IMR-90 (cell line): ENCODE data around the gene ADAMTSL4. TPM values are rescaled to one million over a fixed set of nuclear protein-coding genes. Genes with fewer than 3 reads are reported as not detected.
A peak's percentile ranks its signal among the peaks of the same experiment; 100 is the strongest.

Experiments
- ATAC-seq: fragments of 200-7000 bp; cut with Tn5 transposase; 2 replicates; pipeline ENCODE4 v1.9.1; 2020; ENCODE audit warnings: low read depth, mild to moderate bottlenecking, moderate library complexity
- BruUV-seq: library from RNA; stranded (reverse); fragments of 400-500 nt; replicated peaks from 2 replicates; lab custom pipeline; 2021; lab: Mats Ljungman, UMichigan
- CTCF ChIA-PET: fragments of 300-600 bp; formaldehyde crosslinking; extraction: SDS; loops from one replicate; lab custom pipeline; 2021; ENCODE audit warnings: antibody characterized with exemption; lab: Yijun Ruan, JAX
- POLR2A ChIA-PET: fragments of 300-600 bp; sonication (Branson Sonifier 250); formaldehyde crosslinking; loops from one replicate; lab custom pipeline; 2022; ENCODE audit warnings: antibody characterized with exemption; ENCODE audit not compliant: unreplicated experiment; lab: Charles Lee
- DNase-seq: peaks from one replicate; pipeline ENCODE4 v3.0.0; 2013
- H2AFZ ChIP-seq: replicated peaks from 2 replicates; pipeline ENCODE3; 2013; ENCODE audit warnings: low read length, mild to moderate bottlenecking; ENCODE audit not compliant: poor library complexity
- H2AK5ac ChIP-seq: 2 replicates; pipeline ENCODE4 v1.6.1; 2013; ENCODE audit warnings: low read depth, low read length, inconsistent platforms
- H2AK9ac ChIP-seq: replicated peaks from 2 replicates; pipeline ENCODE3; 2013; ENCODE audit warnings: mild to moderate bottlenecking, low read depth, low read length, moderate library complexity; ENCODE audit not compliant: poor library complexity
- H2BK120ac ChIP-seq: 2 replicates; pipeline ENCODE4 v1.6.1; 2013; ENCODE audit warnings: low read depth, low read length, inconsistent platforms
- H2BK15ac ChIP-seq: 3 replicates; pipeline ENCODE4 v1.6.1; 2013; ENCODE audit warnings: low read depth, low read length, inconsistent platforms
- H2BK20ac ChIP-seq: 2 replicates; pipeline ENCODE4 v1.6.1; 2013; ENCODE audit warnings: low read depth, mild to moderate bottlenecking, inconsistent platforms, low read length, moderate library complexity
- H2BK5ac ChIP-seq: 2 replicates; pipeline ENCODE4 v1.6.1; 2013; ENCODE audit warnings: mild to moderate bottlenecking, low read depth, low read length, inconsistent platforms; ENCODE audit not compliant: poor library complexity, severe bottlenecking
- H3K14ac ChIP-seq: replicated peaks from 2 replicates; pipeline ENCODE4 v1.6.1; 2013; ENCODE audit warnings: low read depth, low read length, inconsistent platforms
- H3K18ac ChIP-seq: 2 replicates; pipeline ENCODE4 v1.6.1; 2013; ENCODE audit warnings: low read depth, low read length, control low read depth
- H3K23ac ChIP-seq: 2 replicates; pipeline ENCODE4 v1.6.1; 2013; ENCODE audit warnings: low read depth, low read length, inconsistent platforms
- H3K27ac ChIP-seq: 2 replicates; pipeline ENCODE4 v1.5.1; 2013; ENCODE audit warnings: mild to moderate bottlenecking, control low read depth, low read length; ENCODE audit not compliant: insufficient read depth
- H3K27me3 ChIP-seq: 2 replicates; pipeline ENCODE4 v1.6.1; 2013; ENCODE audit warnings: low read length; ENCODE audit not compliant: control insufficient read depth, insufficient read depth
- H3K36me3 ChIP-seq: 2 replicates; pipeline ENCODE4 v1.6.1; 2013; ENCODE audit warnings: low read length, mixed read lengths; ENCODE audit not compliant: control insufficient read depth, insufficient read depth
- H3K4ac ChIP-seq: 2 replicates; pipeline ENCODE4 v1.6.1; 2013; ENCODE audit warnings: low read depth, low read length, inconsistent platforms
- H3K4me1 ChIP-seq: 2 replicates; pipeline ENCODE4 v1.6.1; 2013; ENCODE audit warnings: low read length, mixed read lengths; ENCODE audit not compliant: control insufficient read depth, insufficient read depth
- H3K4me2 ChIP-seq: 2 replicates; pipeline ENCODE4 v1.6.1; 2013; ENCODE audit warnings: low read depth, mild to moderate bottlenecking, control low read depth, low read length, moderate library complexity
- H3K4me3 ChIP-seq: 2 replicates; pipeline ENCODE4 v1.5.1; 2013; ENCODE audit warnings: low read depth, mild to moderate bottlenecking, control low read depth, low read length, moderate library complexity; ENCODE audit not compliant: insufficient read depth
- H3K56ac ChIP-seq: 2 replicates; pipeline ENCODE4 v1.6.1; 2013; ENCODE audit warnings: low read length, inconsistent platforms; ENCODE audit not compliant: insufficient read depth; ENCODE audit errors: extremely low read depth
- H3K79me1 ChIP-seq, 2 experiments: 2 replicates each; pipeline ENCODE4 v1.6.1; 2013; ENCODE audit warnings: low read length in 2 of 2, inconsistent platforms in 1 of 2, low read depth in 1 of 2
- H3K9ac ChIP-seq: 2 replicates; pipeline ENCODE4 v1.6.1; 2013; ENCODE audit warnings: low read depth, low read length, control low read depth
- H3K9me1 ChIP-seq: 2 replicates; pipeline ENCODE4 v1.6.1; 2013; ENCODE audit warnings: low read length, inconsistent platforms; ENCODE audit not compliant: insufficient read depth
- H3K9me3 ChIP-seq: 2 replicates; pipeline ENCODE4 v1.6.1; 2013; ENCODE audit warnings: low read length; ENCODE audit not compliant: control insufficient read depth, insufficient read depth
- H4K20me1 ChIP-seq: 2 replicates; pipeline ENCODE4 v1.6.1; 2013; ENCODE audit warnings: low read length, inconsistent platforms; ENCODE audit not compliant: insufficient read depth
- H4K5ac ChIP-seq: 2 replicates; pipeline ENCODE4 v1.6.1; 2013; ENCODE audit warnings: mild to moderate bottlenecking, low read depth, low read length, control low read depth
- H4K8ac ChIP-seq, 2 experiments: 2 replicates each; pipeline ENCODE4 v1.6.1; 2013; ENCODE audit warnings: low read depth in 2 of 2, low read length in 2 of 2, control low read depth in 1 of 2, inconsistent platforms in 1 of 2
- H4K91ac ChIP-seq: 2 replicates; pipeline ENCODE4 v1.6.1; 2013; ENCODE audit warnings: low read depth, low read length, inconsistent platforms; ENCODE audit not compliant: insufficient read depth
- BHLHE40 ChIP-seq: fragments of 150-350 bp; IDR thresholded peaks from 2 replicates; pipeline ENCODE4 v1.6.1; 2016; ENCODE audit warnings: mild to moderate bottlenecking, low read depth, low read length
- CEBPB ChIP-seq: IDR thresholded peaks from 2 replicates; pipeline ENCODE4 v1.6.1; 2012; ENCODE audit warnings: low read depth, low read length, improper control_type of control experiment
- CHD1 ChIP-seq: IDR thresholded peaks from 2 replicates; pipeline ENCODE4 v1.6.1; 2012; ENCODE audit warnings: low read depth, low read length, improper control_type of control experiment
- FOS ChIP-seq: fragments of 150-350 bp; IDR thresholded peaks from 2 replicates; pipeline ENCODE4 v1.6.1; 2016; ENCODE audit warnings: low read depth, low read length
- MAFK ChIP-seq: IDR thresholded peaks from 2 replicates; pipeline ENCODE4 v1.6.1; 2012; ENCODE audit warnings: low read depth, low read length, improper control_type of control experiment
- MAZ ChIP-seq: IDR thresholded peaks from 2 replicates; pipeline ENCODE4 v1.6.1; 2012; ENCODE audit warnings: low read depth, mild to moderate bottlenecking, low read length, improper control_type of control experiment, moderate library complexity, borderline replicate concordance
- NFE2L2 ChIP-seq: fragments of 150-350 bp; IDR thresholded peaks from 2 replicates; pipeline ENCODE4 v1.6.1; 2016; ENCODE audit warnings: low read depth, mild to moderate bottlenecking, low read length
- POLR2A ChIP-seq: IDR thresholded peaks from 2 replicates; pipeline ENCODE4 v1.6.1; 2012; ENCODE audit warnings: mild to moderate bottlenecking, low read depth, low read length
- RCOR1 ChIP-seq: IDR thresholded peaks from 2 replicates; pipeline ENCODE4 v1.6.1; 2012; ENCODE audit warnings: mild to moderate bottlenecking, low read length, improper control_type of control experiment; ENCODE audit not compliant: insufficient replicate concordance
- RFX5 ChIP-seq: IDR thresholded peaks from 2 replicates; pipeline ENCODE4 v1.8.0; 2012; ENCODE audit warnings: low read depth, mild to moderate bottlenecking, low read length, moderate library complexity
- SMC3 ChIP-seq: fragments of 150-350 bp; IDR thresholded peaks from 2 replicates; pipeline ENCODE4 v1.6.1; 2016; ENCODE audit warnings: low read depth, mild to moderate bottlenecking, antibody characterized with exemption, low read length, moderate library complexity
- WGBS, 2 experiments: methylation state at CpG; one replicate each; pipeline versions ENCODE4 v1.1.5 to v1.1.7; 2013; ENCODE audit warnings: missing lambda C conversion rate in 2 of 2; ENCODE audit not compliant: insufficient read length in 1 of 2; ENCODE audit errors: extremely low coverage in 2 of 2; 5-methylcytosine and 5-hydroxymethylcytosine counted together
- dilution Hi-C: fragments of 300-500 bp; cut with HindIII; formaldehyde crosslinking; loops from one replicate; pipeline ENCODE4 v1.14.3; 2018; ENCODE audit warnings: low sequenced_read_pairs; ENCODE audit not compliant: unreplicated experiment
- in situ Hi-C: fragments of 300-500 bp; cut with MboI; formaldehyde crosslinking; loops from 3 replicates; pipeline ENCODE4 v1.14.3; 2019; ENCODE audit warnings: low sequenced_read_pairs, inconsistent platforms, mixed read lengths
- intact Hi-C: fragments of 100-400 bp; cut with micrococcal nuclease; formaldehyde crosslinking; loops from 2 replicates; pipeline ENCODE4 v1.10.0; 2022
- polyA plus RNA-seq, 3 experiments: library from polyadenylated mRNA; depleted of rRNA; stranded (reverse); fragments of >200 nt; gene quantifications; 2 replicates each; pipeline ENCODE4 v1.2.3, GENCODE V29; 2012; ENCODE audit warnings: low replicate concordance in 1 of 3
- total RNA-seq: library from RNA; depleted of rRNA; stranded (reverse); fragments of >200 nt; gene quantifications from 2 replicates; pipeline ENCODE4 v1.2.3, GENCODE V29; 2012
- TF ChIP-seq, protein P1 (sequence below): conservative IDR thresholded peaks from 2 replicates; pipeline ENCODE4 v1.5.1; 2012; ENCODE audit warnings: mild to moderate bottlenecking, low read depth, low read length, improper control_type of control experiment
- TF ChIP-seq, protein P2 (sequence below): fragments of 150-350 bp; IDR thresholded peaks from 2 replicates; pipeline ENCODE4 v1.6.1; 2016; ENCODE audit warnings: low read depth, mild to moderate bottlenecking, low read length, moderate library complexity, borderline replicate concordance
- TF ChIP-seq, protein P3 (sequence below): fragments of 150-350 bp; IDR thresholded peaks from 2 replicates; pipeline ENCODE4 v1.6.1; 2017; ENCODE audit warnings: mild to moderate bottlenecking, antibody characterized with exemption, low read length, low read depth

Gene ADAMTSL4
- total and polyA plus RNA-seq, 2 of the 4 experiments (the other 2 are of a cell fraction), result 0.54 to 12.2 TPM

GRCh38 chr1:150551051-150551783 is 2.0 kb downstream of the ADAMTSL4 start:
- no peaks in the 10 kb centered on the region for H3K9me3 ChIP-seq
- H3K27ac ChIP-seq, result no peak overlapping the region
- H2AFZ ChIP-seq, result no peak overlapping the region
- peak overlapping the region; percentile 75 for H2AK5ac ChIP-seq
- no peaks in the 10 kb centered on the region for H3K27me3 ChIP-seq
- H3K36me3 ChIP-seq, result peaks cover 5% of the 10 kb centered on the region
- no peak overlapping the region for H2BK5ac ChIP-seq
- peak overlapping the region; percentile 45 for H2AK9ac ChIP-seq
- BruUV-seq, result no TSS peak
- in situ Hi-C loops (loop anchor here (10.0 kb wide), 1 partner anchor 286 kb away; the partner anchor contains the start of gene APH1A), dilution Hi-C loops (no loop called here), intact Hi-C loops (no loop called here)
- no peak overlapping the region for H3K4me3 ChIP-seq
- no peaks in the 10 kb centered on the region; the same call in none of the 2 replicates for H4K20me1 ChIP-seq
- WGBS, 2 experiments, result no CpG with 5 or more reads among the region's 11 CpGs
- H4K8ac ChIP-seq, result peak overlapping the region; percentile 14 to 73; a peak in 1 of 4 replicates
- no peak for DNase-seq
- H3K56ac ChIP-seq, result no peak overlapping the region; the same call in 1 of the 2 replicates
- no peak overlapping the region for H2BK20ac ChIP-seq
- no peak overlapping the region for H3K9ac ChIP-seq
- no peak for ATAC-seq
- peak overlapping the region; percentile 35; the same call in 1 of the 2 replicates for H3K23ac ChIP-seq
- no peak overlapping the region; the same call in 1 of the 2 replicates for H2BK120ac ChIP-seq
- H3K18ac ChIP-seq, result no peak overlapping the region
- peak overlapping the region; percentile 67; the same call in 1 of the 2 replicates for H4K91ac ChIP-seq
- H3K79me1 ChIP-seq, result peaks cover 3 to 45% of the 10 kb centered on the region in 2 experiments; a peak in 3 of 4 replicates
- peak overlapping the region; percentile 71; the same call in 2 of the 3 replicates for H2BK15ac ChIP-seq
- no peak overlapping the region for H4K5ac ChIP-seq
- H3K9me1 ChIP-seq, result peaks cover 10% of the 10 kb centered on the region
- peaks cover 26% of the 10 kb centered on the region for H3K4me1 ChIP-seq
- ChIA-PET CTCF (interaction anchor here (1.0 kb wide), 1 partner anchor 10 kb away, joined by 3 read pairs; no protein-coding TSS in a partner anchor), POLR2A (no interaction called here)
- H3K14ac ChIP-seq, result no peak overlapping the region
- peak overlapping the region; percentile 27; the same call in 1 of the 2 replicates for H3K4ac ChIP-seq
- no peak overlapping the region for H3K4me2 ChIP-seq
- TF ChIP-seq, protein P1, sequence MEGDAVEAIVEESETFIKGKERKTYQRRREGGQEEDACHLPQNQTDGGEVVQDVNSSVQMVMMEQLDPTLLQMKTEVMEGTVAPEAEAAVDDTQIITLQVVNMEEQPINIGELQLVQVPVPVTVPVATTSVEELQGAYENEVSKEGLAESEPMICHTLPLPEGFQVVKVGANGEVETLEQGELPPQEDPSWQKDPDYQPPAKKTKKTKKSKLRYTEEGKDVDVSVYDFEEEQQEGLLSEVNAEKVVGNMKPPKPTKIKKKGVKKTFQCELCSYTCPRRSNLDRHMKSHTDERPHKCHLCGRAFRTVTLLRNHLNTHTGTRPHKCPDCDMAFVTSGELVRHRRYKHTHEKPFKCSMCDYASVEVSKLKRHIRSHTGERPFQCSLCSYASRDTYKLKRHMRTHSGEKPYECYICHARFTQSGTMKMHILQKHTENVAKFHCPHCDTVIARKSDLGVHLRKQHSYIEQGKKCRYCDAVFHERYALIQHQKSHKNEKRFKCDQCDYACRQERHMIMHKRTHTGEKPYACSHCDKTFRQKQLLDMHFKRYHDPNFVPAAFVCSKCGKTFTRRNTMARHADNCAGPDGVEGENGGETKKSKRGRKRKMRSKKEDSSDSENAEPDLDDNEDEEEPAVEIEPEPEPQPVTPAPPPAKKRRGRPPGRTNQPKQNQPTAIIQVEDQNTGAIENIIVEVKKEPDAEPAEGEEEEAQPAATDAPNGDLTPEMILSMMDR, result no peak
- TF ChIP-seq CHD1, result no peak
- TF ChIP-seq MAZ, result no peak
- TF ChIP-seq POLR2A, result no peak
- TF ChIP-seq BHLHE40, result no peak
- TF ChIP-seq RCOR1, result no peak
- TF ChIP-seq CEBPB, result no peak
- TF ChIP-seq MAFK, result no peak
- no peak for TF ChIP-seq RFX5
- TF ChIP-seq, protein P2, sequence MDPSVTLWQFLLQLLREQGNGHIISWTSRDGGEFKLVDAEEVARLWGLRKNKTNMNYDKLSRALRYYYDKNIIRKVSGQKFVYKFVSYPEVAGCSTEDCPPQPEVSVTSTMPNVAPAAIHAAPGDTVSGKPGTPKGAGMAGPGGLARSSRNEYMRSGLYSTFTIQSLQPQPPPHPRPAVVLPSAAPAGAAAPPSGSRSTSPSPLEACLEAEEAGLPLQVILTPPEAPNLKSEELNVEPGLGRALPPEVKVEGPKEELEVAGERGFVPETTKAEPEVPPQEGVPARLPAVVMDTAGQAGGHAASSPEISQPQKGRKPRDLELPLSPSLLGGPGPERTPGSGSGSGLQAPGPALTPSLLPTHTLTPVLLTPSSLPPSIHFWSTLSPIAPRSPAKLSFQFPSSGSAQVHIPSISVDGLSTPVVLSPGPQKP, result no peak
- TF ChIP-seq NFE2L2, result no peak
- TF ChIP-seq, protein P3, sequence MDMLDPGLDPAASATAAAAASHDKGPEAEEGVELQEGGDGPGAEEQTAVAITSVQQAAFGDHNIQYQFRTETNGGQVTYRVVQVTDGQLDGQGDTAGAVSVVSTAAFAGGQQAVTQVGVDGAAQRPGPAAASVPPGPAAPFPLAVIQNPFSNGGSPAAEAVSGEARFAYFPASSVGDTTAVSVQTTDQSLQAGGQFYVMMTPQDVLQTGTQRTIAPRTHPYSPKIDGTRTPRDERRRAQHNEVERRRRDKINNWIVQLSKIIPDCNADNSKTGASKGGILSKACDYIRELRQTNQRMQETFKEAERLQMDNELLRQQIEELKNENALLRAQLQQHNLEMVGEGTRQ, result no peak
- no peak for TF ChIP-seq SMC3
- no peak for TF ChIP-seq FOS
